Skin epidermis (tissue), 12 donors: ENCODE data around the gene STK40.

Experiments
- H3K27ac ChIP-seq, 21 experiments: fragments of 200-600 bp; sonication (generic) in 11 of 21; one replicate each; pipeline ENCODE4 v1.5.0; 2020; ENCODE audit warnings: mild to moderate bottlenecking in 3 of 21, inconsistent platforms in 2 of 21, moderate library complexity in 2 of 21
- H3K4me3 ChIP-seq, 7 experiments: fragments of 200-600 bp; sonication (generic) in 2 of 7; one replicate each; pipeline ENCODE4 v1.5.0; 2020; ENCODE audit warnings: inconsistent platforms in 2 of 7, mild to moderate bottlenecking in 2 of 7, moderate library complexity in 1 of 7

Gene STK40

DNA sequence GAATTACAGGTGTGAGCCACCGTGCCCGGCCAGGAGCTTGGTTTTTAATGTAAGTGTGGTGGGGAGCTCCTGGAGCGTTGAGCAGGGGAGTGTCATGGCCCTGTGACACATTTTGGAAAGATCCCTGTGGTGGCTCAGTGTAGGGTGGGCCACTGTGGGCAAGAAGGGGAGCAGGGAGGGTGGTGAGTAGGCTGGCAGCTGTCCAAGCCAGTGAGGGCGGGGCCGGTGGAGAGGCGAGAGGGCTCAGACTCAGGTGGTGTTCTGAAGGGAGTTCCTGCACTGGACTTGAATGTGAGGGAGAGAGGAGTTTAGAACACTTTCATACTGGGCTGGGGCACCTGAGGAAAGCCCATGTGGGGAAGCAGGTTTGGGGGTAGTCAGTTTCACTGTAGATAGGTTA lies 59.2 kb downstream of the STK40 start:
- no peak overlapping the region for H3K4me3 ChIP-seq
- H3K27ac ChIP-seq, result no peak overlapping the region

DNA sequence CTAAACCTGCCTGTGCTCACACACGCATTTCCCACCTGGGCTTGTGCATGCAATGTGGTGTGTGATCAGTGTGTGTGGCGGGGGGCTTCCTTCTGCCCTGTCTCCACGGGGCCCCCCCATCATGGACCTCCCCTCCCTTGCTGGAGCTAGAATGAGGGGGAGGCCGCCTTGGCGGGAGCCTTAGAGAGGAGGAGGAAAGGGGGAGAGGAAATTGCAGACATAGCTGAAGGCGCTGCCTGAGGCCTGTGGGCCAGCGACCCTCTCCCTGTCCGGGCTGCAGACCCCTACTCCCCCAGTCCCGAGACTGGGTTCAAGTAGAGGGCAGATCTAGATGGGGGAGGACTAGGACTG lies 61.4 kb downstream of the STK40 start:
- Histone ChIP-seq H3K27ac (peak overlapping the region in 16 of 21 experiments; percentile 44 to 93 (median 86)), H3K4me3 (peak overlapping the region in 2 of 7 experiments; percentile 60 to 72)

DNA sequence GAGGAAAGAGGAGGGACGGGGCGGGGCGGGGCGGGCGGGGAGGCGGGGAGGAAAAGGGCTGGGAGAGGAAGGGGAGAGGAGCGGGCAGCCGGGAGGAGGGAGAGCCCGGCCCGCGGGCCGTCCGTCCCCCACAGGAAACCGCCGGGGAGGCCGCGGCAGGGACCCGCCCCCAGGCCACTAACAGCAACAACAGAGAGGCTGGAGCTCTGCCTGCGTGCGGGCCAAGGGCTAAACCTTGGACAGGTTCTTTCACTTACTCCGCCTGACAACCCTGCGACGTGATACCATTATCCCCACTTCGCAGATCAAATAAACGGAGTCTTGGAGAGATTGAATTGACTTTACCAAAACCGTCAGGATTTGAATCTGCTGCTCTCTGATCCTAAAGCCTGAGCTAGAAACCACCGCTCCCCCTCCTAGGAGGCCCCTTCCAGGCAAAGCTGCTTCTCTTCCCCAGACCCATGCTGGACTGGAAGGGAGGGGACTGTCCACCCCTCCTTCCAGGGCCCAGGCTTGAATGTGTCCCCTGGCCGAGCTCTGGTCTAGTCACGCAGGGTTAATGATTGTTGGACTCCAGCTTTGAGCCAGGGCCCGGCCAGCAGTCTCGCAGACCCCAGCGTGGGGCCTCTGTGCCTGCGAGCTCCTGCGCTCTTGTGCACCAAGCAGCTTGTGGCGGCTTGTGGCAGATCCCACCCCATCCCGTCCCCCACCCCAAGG lies 61.9 kb downstream of the STK40 start, which contains the start of gene EVA1B:
Gene EVA1B, minus strand, starts transcription at position 10 of the 717 bp plus-strand sequence. CDS start 608 bp downstream, outside the sequence.
- Histone ChIP-seq H3K4me3 (peak within 1 kb of the TSS; percentile 60 to 78 (median 64)), H3K27ac (peak within 1 kb of the TSS; percentile 60 to 93 (median 85))

DNA sequence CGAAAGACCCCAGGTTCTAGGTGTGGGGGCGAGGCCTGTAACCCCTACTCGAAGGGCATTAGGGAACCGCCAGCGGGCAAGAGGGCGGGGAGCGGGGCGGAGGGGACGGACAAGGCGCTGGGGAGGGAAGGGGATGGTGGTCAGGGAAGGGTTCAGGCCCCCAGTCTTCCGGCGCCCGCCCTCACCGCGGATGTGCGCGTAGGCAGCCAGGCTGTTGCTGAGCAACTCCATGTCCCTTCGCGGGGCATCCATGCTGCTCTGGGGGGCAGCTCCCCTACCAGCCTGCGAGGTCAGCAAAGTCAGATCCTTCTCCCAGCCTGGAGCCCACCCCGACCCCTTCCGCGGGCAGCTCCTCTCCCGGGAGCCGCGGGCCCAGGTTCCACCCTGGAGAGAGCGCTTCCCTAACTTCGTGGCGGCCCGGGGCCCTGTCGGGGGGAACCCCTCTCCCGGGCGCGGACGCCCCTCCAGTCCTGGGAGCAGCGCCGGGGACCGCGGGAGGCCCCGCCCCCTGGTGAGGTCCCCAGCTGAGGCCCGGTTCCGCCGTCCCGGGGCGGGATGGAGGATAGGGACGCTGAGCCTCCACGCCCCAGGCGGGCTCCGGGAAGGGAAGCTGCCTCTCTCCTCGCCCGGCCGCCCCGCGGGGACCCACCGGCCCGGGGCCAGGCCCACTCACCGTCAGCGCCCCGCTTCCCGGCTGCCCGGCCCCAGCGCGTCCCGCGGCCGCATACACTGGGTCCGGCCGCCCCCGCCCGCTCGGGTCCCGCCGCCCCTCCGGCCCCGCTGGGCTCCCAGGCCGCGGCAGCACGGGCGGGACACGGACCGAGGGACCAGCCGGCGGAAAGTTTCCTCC lies 62.7 kb downstream of the STK40 start:
- H3K4me3 ChIP-seq, result peak overlapping the region; percentile 60 to 78 (median 64)
- H3K27ac ChIP-seq, result peak overlapping the region; percentile 60 to 93 (median 85)

DNA sequence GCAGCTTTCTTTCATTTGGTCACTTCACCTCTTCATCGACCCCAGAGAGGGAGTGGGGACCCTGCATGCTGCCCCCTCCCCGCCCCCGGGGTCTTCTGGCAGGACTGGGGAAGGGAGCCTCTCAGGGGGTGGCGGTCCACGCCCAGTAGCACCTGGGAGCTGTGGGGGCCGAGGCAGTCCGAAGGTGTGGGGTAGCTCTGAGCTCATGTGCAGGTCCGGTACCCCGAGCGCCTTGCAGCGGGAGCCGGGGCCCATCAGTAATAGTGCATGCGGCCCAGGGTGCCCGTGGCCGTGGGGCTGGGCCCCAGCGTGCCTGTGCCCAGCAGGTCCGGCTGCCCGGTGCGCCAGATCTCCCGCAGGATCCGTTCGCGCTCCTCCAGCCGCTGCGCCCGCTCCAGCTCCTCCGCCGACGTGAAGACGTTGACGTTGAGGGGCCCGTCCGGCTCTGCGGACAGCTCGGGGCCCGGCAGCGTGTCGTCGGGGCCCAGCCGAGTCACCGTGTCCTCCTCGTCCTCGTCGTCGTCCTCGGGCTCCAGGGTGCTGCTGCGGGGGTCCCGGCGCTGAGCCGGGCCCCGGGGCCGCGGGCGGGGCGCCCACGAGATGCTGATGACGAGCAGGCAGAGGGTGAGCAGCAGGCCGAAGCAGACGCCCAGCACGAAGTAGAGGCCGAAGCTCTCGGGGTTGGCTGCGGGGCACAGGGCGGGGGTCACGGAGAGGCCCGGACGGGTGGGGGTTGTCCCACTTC lies 63.5 kb downstream of the STK40 start:
- Histone ChIP-seq H3K27ac (peak overlapping the region in 19 of 21 experiments; percentile 26 to 93 (median 86)), H3K4me3 (peak overlapping the region; percentile 60 to 78 (median 64))

DNA sequence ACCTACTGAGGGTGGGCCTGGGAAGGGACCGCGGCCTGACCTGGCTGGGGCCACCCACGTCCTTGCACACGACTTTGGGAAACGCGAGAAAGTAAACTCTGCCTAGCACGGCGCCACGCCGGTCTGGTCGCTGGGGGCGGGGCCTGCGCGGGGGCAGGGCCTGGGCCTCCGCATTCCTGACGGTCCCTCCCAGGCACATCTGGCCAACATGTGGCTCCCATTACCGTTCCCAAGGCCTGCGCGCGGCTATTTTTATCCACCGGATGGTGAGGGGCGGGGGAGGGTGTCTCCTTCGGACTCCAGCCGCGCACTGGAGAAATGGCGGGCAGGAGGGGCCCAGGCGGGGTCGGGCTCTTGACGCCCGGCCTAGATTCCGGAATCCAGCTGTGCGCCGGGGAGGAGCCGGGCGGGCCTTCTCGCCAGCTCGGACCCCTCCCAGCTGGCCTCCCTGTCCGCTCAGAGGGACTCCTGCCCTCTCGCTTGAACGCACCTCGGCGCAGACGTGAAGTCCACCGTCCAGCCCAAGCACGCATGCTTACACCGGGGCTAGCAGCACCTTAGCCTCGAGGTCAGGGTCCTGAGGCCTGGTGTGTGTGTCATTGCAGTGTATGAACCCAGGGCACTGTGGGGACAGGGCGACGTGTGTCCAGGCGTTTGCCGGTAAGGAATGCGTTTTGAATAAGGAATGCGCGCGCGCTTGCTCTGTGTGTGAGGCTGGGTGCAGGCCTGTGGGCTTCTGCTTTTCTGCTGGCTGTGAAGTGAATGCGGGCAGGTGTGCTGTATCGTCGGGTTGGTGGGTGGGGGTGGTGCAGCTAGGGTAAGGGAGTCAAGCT lies 64.4 kb downstream of the STK40 start:
- Histone ChIP-seq H3K27ac (peak overlapping the region in 19 of 21 experiments; percentile 38 to 90 (median 85)), H3K4me3 (peak overlapping the region; percentile 60 to 78 (median 64))

DNA sequence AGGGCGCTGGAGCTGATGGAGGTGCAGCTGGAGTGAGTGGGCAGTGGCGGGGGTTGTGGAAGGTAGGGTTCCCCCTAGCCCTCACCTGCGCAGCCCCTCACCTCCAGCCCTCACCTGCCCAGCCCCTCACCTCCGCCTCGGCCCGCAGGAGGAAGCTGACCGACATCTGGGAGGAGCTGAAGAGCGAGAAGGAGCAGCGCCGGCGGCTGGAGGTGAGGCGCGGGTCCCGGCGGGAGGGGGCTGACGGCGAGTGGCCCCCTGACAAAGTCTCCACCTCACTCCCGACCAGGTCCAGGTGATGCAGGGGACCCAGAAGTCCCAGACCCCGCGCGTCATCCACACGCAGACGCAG lies 65.0 kb downstream of the STK40 start:
- peak overlapping the region; percentile 27 to 78 (median 64) for H3K4me3 ChIP-seq

DNA sequence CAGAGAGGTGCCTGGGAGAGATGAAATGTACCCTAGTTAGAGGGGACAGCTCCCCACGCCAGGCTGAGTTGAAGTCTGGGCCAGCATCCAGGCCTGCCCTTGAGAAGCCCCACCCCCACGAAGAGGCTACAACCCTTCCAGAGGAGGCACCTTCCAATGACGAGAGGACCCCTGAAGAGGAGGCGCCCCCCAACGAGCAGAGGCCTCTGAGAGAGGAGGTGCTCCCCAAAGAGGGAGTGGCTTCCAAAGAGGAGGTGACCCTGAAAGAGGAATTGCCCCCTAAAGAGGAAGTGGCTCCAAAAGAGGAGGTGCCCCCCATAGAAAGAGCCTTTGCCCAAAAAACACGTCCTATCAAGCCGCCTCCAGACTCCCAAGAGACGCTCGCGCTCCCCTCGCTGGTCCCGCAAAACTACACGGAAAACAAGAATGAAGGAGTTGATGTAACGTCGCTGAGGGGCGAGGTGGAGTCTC lies 65.4 kb downstream of the STK40 start:
- Histone ChIP-seq H3K4me3 (peak overlapping the region; percentile 27 to 78 (median 64)), H3K27ac (peak overlapping the region in 17 of 21 experiments; percentile 4 to 89 (median 68))

More for the DNA sequence above, 65.0 kb downstream of the STK40 start:
- peak overlapping the region in 17 of 21 experiments; percentile 4 to 89 (median 68) for H3K27ac ChIP-seq

DNA sequence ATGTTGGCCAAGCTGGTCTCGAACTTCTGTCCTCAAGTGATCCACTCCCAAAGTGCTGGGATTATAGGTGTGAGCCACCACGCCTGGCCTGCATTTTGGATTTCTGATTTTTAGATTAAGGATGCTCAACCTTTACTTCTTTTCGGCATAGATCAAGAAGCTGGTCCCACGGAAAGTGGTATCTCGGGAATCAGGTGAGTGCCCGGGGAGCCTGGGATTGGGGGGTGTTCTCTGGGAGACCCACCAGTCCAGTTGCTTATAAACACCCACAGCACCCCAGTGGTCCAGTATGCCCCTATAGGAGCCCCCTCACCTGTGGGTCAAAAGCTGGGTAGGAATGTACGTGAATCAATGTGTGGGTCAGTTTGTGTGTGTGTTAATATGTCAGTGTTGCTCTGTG lies 76.3 kb downstream of the STK40 start:
- Histone ChIP-seq H3K27ac (no peak overlapping the region), H3K4me3 (no peak overlapping the region)

DNA sequence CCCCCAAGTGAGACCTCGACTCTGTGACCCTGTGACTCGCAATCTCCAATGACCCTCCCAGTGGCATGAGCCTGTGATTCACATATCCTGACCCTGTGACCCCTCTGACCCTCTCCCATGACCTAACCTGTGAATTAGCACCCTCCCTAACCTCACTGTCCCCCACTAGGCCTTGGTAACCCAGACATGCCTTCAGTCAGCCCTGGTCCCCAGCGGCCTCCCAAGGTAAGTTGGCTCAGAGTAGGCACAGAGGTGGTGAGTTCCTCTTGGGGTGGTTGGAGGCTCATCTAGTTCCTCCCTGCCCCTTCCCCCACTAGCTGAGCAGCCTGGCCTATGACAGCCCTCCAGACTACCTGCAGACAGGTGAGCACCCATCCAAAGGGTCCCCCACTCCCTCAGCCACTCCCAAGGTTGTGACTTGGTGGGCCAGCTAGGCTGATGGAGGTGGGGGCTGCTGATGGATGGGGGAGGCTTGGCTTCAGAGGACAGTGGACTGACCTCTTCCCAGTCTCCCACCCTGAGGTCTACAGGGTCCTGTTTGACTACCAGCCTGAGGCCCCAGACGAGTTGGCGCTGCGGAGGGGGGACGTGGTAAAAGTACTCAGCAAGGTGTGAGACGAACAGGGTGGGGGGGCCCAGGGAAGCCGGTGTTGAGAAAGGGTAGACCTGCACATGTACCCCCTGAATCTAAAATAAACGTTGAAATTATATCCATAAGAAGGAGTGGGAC lies 78.0 kb downstream of the STK40 start:
- Histone ChIP-seq H3K4me3 (peak overlapping the region; percentile 60 to 73 (median 71)), H3K27ac (peak overlapping the region in 8 of 21 experiments; percentile 84 to 96 (median 90))

DNA sequence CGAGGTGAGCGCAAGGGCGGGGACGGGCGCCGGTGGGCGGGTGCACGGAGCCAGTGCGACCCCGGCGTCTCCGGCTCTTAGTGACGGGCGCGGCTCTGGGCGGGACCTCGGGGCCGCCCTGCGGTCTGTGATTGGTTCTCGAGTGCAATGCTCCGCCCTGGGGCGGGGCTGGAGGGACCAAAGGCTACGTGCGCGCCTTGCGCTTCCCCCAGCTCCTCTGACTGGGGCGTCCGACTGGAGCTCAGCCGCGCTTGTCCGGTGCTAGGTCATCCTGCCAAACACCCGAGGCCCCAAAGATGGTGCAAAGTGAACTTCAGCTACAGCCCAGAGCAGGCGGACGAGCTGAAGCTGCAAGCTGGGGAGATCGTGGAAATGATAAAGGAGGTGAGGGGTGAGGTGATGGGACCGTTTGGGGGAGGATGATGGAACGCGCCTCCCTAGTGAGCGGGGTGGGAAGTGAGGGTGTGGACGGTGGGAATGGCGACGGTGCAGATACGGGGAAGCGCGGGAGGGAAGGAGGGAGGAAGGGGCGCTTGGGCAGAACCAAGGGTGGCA lies 78.7 kb downstream of the STK40 start:
- peak overlapping the region in 20 of 21 experiments; percentile 71 to 96 (median 90) for H3K27ac ChIP-seq

DNA sequence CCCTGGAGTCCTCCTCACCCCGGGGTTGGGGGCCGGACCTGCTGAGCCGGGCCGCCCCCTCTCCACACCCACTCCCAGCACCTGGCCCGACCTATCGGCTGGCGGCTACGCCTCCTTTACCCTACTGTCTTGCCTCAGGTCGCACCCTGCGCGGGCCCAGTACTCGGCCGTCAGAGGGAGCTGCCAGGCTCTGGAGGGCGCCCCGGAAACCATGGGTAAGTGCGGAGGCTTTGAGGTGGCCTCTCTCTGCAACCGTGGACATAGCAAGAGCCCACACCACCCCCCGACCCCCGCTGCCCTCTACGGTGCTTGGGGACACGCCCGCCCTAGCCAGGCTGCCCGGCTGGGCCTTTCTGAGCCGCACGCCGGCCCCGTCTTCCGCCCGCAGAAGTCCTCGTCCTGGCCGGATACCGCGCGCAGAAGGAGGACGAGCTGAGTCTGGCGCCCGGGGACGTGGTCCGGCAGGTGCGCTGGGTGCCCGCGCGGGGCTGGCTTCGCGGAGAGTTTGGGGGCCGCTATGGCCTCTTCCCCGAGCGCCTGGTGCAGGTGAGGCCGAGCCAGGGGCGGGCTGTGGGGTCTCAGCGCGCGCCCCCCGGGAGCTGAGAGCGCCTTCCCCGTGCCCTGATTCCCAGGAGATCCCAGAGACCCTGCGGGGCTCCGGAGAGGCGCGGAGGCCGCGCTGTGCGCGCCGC lies 79.4 kb downstream of the STK40 start, which contains the start of gene SH3D21:
Gene SH3D21, plus strand, starts transcription at position 159 of the 692 bp plus-strand sequence. Its CDS starts 53 bp downstream, at position 212.
- Histone ChIP-seq H3K4me3 (peak within 1 kb of the TSS; percentile 60 to 73 (median 71)), H3K27ac (peak within 1 kb of the TSS; percentile 71 to 96 (median 89))

More for the DNA sequence above, 78.7 kb downstream of the STK40 start:
- H3K4me3 ChIP-seq, result peak overlapping the region; percentile 60 to 73 (median 71)

DNA sequence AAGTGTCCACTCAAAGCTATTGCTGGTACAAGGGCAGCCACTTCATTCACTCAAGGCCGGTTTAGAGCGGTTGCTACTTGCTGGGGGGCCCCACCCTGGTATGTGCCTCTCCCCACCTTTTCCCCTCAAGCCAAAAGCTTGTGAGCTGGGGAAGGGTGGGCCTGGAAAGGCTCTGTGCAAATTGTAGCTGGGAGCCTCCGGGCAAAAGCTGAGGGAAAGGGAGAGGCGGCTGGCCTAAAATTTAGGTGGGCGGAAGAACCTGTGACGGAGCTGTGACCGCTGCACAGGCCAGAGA lies 79.9 kb downstream of the STK40 start:
- Histone ChIP-seq H3K4me3 (peak overlapping the region in 6 of 7 experiments; percentile 60 to 73 (median 70)), H3K27ac (peak overlapping the region in 20 of 21 experiments; percentile 71 to 96 (median 90))

DNA sequence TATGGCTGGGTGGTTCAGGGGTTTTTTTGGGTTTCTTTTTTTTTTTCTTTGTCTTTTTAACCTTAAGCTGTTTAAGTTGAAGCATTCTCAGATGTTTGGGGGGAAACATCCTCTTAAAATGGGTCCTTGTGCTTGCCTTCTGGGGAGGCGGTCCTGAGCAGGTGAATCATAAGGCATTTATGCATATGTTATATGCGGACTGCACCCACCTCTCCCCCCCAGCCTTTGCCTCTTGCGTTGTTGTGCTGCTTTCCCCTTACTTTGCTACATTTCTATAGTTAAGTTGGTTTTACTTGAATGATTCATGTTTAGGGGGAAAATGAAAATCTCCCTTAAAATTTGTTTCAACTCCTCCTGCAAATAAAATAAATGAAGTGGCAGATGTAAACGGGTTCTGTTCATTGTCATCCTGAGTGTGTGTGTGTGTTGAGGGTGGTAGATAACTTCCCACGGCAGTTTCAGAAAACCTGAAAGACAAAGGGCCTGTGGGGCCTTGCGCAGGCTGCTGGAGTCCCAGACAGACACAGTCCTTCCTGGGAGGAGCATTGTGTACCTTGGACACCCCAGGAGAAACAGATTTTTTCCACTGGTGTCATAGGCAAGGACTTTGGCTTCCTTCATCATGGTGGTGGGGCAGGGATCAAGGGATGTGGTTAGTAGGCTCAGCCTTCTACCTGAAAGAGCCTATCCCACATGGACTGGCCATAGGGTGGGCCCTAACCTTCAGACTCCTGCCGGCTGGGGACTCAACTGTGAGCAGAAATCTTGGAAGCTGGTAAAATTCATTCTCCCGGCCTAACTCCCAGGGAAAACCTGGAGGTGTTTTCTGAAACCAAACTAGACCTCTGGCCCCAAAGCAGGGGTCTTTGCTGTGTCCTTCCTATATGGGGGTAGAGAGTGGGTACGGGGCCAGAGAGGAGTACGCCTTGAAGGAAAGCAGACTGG lies 80.5 kb downstream of the STK40 start:
- Histone ChIP-seq H3K4me3 (peak overlapping the region in 2 of 7 experiments; percentile 71), H3K27ac (peak overlapping the region in 19 of 21 experiments; percentile 71 to 96 (median 90))

DNA sequence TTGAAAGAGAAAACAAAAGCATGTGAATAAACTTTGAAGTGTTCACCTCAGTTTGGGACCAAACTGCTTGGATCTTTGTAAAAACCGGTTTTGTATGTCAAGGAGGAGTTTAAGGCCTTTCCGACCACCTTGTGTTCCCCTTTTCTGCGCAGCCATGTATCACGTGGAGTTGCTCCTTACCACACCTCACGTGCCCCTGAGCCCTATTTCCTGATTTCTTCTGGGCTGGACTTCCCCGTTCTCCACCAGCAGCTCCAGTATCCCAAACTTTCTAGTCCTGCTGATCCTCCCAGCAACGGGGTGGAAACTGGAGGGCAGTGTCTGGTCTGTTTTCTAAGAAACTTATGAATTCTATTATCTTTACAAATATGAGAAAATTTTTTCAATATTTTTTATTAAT lies 81.2 kb downstream of the STK40 start:
- Histone ChIP-seq H3K4me3 (no peak overlapping the region), H3K27ac (peak overlapping the region in 6 of 21 experiments; percentile 26 to 91 (median 70))
